ENCODE results near the gene ATP8B1.

GRCh38 chr18:57819119-57819518 is 16.0 kb upstream of the ATP8B1 start:
- TF ChIP-seq MAX (IDR thresholded peaks at IDR 0.05) (no peak), FOXM1 (IDR thresholded peaks at IDR 0.05; ENCODE audit: borderline replicate concordance, low read depth) (no peak), RAD21 (IDR thresholded peaks at IDR 0.05; ENCODE audit: low read depth) (no peak), TAF1 (IDR thresholded peaks at IDR 0.05; ENCODE audit: low read depth) (no peak), TCF12 (IDR thresholded peaks at IDR 0.05; ENCODE audit: low read depth) (no peak), YY1 (IDR thresholded peaks at IDR 0.05; ENCODE audit: low read depth) (no peak), EP300 (IDR thresholded peaks at IDR 0.05; ENCODE audit: borderline replicate concordance) (no peak), CREB1 (IDR thresholded peaks at IDR 0.05; ENCODE audit: low read depth) (no peak), ZBTB7A (IDR thresholded peaks at IDR 0.05; ENCODE audit: low read depth) (no peak), EGR1 (IDR thresholded peaks at IDR 0.05) (no peak)

All from Ishikawa (cell line).